Hematopoietic multipotent progenitor cell treated with erythropoietin and hydrocortisone succinate and interleukin-3 and kit ligand, for 8 days (in vitro differentiated cells): ENCODE results near the gene TNIK.

ENCODE experiments used
- DNase-seq: peaks from one replicate; pipeline ENCODE4 v3.0.0-alpha.2; 2015

Gene TNIK

GRCh38 chr3:171416666-171417065 is 43.5 kb downstream of the TNIK start:
- no peak for DNase-seq

- DNase-seq = no peak
Observed at GRCh38 chr3:171416061-171416460, 44.1 kb downstream of the TNIK start.

- DNase-seq = no peak
Observed at GRCh38 chr3:171415070-171415469, 45.1 kb downstream of the TNIK start.

GRCh38 chr3:171412473-171412872 is 47.7 kb downstream of the TNIK start:
- no peak for DNase-seq

DNA sequence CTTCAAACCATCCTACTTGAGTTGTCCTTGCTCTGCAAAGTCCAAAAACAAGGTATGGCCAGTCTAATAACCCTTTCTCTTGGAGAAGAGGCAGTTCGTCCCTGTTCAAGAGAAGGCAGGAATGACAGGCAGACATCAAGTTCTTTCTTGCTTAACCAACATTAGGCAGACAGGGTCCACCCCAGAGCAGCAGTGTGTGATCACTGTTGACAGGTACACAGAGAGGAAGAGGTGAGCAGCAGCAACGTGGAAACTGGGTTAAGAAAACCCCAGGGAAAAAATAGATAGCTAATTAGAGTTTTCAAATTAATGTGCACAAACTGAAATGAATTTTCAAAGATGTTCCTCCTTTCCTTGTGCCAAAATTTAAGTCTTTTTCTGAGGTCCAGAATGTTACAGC is 48.2 kb downstream of the TNIK start:
- DNase-seq = no peak

DNA sequence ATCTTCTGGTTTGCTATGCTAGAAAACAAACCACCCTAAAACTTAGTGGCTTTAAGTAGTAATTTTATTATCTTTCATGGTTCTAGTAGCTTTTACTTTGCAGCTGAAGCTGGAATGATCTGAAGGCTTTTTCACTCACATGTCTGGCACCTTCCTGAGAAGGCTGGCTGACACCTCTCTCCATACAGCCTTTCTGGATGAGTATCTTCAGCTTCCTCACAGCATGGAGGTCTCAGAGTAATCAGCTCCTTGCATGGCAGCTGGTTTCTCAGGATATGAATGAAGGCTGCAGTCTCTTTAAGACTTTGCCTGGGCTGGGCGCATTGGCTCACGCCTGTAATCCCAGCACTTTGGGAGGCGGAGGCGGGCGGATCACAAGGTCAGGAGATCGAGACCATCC is 50.0 kb downstream of the TNIK start:
- DNase-seq = no peak

- peak; percentile 50 for DNase-seq
Observed at GRCh38 chr3:171407759-171408158, 52.4 kb downstream of the TNIK start.

DNA sequence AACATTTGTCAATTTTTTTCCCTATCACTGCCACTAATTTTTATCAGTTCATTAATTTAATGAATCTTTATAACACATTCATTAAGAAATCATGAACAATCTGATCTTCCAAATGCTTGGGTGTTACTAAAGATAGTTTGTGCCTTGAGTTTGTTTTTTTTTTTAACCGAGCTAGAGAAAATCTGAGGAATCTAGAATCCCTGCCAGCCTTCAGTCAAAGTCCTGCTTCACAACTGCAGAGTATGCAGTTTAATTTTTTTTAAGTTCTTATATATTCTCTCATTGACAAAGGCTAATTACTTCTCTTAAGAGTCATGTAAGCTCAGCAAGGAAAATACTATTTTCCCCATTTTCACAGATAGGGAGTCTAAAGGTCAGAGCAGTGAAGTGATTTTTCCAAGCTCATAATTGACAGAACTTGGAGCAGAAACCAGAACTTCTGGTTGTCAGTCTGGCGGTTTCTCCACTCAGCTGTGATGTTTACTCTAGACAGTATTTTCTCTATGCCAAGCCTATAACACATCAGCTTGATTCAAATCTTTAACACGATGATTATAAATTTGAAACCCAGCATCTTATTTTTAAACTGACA is 55.7 kb downstream of the TNIK start:
- no peak for DNase-seq

- no peak for DNase-seq
Observed at GRCh38 chr3:171402281-171402680, 57.9 kb downstream of the TNIK start.

- DNase-seq = no peak
Observed at GRCh38 chr3:171401432-171401831, 58.8 kb downstream of the TNIK start.

GRCh38 chr3:171399842-171400241 is 60.4 kb downstream of the TNIK start:
- DNase-seq = no peak

DNA sequence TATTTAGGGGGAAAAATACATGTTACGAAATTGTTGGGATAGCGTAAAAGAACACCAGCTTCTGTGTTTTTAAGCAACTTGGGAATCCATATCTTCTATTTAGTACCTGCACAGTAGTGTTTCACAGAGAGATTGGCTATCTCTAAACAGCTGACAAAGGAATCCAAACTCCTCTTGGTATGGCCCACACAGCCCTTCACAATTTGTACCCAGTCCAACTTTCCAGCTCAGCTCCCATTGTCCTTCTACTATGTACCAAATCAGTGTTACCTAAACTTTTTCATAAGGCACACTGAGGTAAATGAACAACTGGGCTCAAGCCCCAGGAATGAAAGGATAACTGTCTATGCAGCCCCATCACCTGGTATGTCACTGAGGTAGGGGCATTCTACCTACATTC is 61.9 kb downstream of the TNIK start:
- no peak for DNase-seq

- no peak for DNase-seq
Observed at GRCh38 chr3:171397089-171397488, 63.1 kb downstream of the TNIK start.

DNA sequence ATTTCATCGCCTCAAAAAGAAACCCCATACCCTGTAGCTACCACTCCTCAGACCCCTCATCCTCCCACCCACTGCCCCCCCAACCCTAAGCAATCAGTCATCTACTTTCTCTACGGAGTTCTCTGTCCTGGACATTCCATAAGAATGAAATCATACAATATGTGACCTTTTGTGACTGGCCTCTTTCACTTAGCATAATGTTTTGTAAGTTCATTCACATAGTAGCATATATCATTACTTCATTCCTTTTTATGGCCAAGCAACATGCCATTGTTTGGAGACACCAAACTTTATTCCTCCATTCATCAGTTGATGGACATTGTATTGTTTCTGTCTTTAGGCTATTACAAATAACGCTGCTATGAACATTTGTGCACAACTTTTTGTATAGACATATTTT is 64.2 kb downstream of the TNIK start:
- DNase-seq = no peak

DNA sequence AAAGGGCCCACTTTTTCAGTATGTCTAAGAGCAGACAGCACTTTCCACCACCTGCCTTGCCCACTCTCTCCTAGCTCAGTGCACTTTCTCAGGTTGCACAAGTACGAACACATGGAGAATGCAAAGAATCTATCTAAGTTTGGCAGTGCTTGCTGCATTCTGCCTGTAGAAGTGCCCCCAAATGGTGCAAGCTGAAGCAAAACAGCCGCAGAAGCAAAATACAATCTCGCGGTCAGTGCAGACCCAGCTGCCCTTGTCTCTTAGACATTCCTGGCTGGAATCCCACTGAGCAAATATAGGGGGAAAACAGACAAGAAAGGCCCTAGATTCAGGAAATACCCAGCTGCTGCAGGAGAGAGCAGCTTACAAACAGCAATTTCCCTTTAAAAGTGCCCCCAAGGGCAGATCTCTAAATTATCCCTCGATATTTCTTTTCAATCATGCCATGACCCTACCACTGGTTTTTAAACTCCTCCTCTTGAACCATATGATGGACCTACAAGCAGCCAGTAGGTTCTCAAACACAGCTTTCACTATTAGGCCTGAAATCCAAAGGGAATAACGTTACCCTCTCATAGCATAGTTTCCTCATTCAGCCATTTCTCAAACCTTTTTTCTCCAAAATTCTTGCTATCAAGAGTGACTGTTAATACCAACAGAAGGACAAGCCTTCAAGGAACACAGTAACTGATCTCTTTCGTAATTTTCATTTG is 67.0 kb downstream of the TNIK start:
- DNase-seq = no peak

- DNase-seq = no peak
Observed at GRCh38 chr3:171391432-171391831, 68.8 kb downstream of the TNIK start.

- DNase-seq = no peak
Observed at GRCh38 chr3:171390051-171390941, 69.9 kb downstream of the TNIK start.

DNA sequence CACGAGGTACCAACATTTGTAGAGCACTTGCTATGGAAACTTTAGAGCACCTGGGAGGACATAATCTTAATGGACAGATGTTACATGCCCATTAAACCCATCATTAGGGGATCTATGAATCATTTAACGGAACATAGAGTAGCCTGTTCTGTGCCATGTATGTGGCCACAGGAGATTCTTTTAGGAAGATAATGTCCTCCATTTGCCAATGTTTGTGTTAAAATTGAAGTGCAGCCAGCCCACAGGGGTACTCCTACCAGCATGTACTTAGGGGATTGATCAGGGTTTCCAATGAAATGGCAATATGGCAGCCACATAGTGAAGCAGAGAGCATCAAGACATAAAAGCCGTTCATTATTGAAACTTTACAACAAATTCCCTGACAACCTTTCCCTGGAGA is 70.7 kb downstream of the TNIK start:
- no peak for DNase-seq

GRCh38 chr3:171388527-171388926 is 71.7 kb downstream of the TNIK start:
- DNase-seq = no peak

- DNase-seq = no peak
Observed at GRCh38 chr3:171387062-171387461, 73.1 kb downstream of the TNIK start.

- no peak for DNase-seq
Observed at GRCh38 chr3:171385086-171385485, 75.1 kb downstream of the TNIK start.

DNA sequence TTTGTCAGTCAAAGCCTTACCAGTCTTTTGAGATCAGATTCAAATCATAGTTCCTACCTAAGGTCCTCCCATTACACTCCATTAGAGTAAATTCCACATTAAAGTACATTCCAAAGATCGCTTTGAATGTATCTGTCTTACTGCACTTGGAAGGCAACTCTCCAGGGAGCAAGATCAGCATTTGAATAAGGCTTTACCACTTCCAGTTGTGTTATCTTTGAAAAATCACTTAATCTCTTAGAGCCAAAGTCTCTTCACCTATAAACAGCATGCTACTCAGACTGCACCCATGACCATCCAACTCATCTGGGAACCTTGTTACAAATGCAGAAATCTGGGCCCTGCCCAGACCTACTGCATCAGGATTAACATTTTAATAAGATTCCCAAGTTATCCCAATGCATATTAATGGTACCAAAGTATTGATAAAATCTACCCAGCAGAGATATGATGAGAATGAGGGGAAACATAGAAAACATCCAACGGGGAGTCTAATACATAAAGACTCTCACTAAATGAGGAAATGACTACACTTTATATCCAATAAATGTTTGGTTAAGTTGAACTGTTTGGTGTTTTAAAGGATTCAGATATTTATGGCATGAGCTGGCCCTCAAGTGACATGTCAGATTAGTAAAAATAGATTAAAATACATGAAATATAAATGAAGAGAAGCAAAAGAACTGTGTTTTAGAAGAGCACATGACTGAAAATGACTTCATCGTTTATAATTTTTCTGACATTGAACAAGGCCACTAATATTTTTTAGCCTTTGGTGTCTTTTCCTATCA is 75.9 kb downstream of the TNIK start:
- no peak for DNase-seq
